GM19099 (cell line): Measurements from ENCODE around the gene PRAMEF18.
"Not testable (repeated sequence)": the region's sequence is repeated elsewhere in the genome, so short reads cannot be mapped to it uniquely, and the experiment has no call there.

ENCODE experiments used
- POLR2A ChIP-seq: IDR thresholded peaks from 3 replicates; pipeline ENCODE4 v1.6.1; 2011; ENCODE audit warnings: low read depth; ENCODE audit not compliant: insufficient read length; ENCODE audit errors: extremely low read depth

Gene PRAMEF18, protein sequence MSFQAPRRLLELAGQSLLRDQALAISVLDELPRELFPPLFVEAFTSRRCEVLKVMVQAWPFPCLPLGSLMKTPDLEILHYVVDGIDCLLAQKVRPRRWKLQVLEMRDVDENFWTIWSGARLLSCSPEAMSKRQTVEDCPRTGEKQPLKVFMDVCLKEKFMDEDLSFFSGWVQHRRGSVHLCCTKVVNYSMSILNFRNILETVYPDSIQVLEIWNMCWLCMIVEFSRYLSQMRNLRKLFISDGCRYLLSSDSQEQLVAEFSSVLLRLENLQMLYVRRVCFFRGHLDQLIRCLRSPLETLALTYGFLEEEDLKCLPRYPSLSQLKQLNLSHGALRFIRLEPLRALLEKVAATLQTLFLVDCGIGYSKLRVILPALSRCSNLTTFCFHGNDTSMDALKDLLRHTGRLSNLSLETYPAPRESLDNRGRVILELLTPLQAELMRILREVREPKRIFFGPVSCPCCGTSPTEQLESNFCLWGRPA

DNA sequence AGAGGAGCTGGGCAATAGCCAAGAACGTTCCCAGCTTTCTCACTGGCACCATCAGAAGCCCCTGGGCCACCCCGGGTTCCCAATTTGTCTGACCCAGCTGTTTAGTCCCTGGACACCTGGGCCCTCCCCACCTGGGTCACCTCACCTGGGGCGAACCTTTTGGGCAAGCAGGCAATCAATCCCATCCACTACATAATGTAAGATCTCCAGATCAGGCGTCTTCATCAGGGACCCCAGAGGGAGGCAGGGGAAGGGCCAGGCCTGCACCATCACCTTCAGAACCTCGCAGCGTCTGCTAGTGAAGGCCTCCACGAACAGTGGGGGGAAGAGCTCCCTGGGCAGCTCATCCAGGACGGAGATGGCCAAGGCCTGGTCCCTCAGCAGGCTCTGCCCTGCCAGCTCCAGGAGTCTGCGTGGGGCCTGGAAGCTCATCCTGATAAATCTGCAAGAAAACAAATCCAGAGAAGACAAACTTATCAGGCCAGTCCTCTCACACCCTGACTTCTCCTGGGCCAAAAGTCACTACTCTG lies at the start of gene PRAMEF18:
Gene PRAMEF18 (minus strand): TSS at position 480 of the 530 bp plus-strand sequence. CDS start 48 bp downstream, at position 432.
- TF ChIP-seq POLR2A: not testable (repeated sequence)

DNA sequence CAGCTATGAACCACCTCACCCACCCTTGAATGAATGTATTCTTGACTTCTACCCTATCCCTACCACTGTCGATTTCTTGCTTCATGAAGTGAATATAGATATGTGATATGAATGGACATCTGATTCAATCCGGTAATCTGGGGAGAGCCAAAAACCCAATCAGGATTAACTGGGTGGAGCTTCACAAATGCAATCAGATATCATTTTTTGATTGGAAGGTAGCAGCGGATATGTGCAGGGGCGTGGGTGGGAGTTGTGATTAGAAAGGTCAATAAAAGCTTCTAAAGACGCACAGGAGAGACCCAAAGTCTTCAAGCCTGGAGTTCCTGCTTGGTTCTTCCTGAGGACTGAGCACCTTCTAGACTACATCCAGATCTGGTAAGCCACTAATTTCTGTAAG lies 27.9 kb upstream of the PRAMEF18 start, which contains the start of gene PRAMEF5:
Gene PRAMEF5 (plus strand): TSS at position 301 of the 400 bp plus-strand sequence. CDS start 5,071 bp downstream, outside the sequence.
- not testable (repeated sequence) for TF ChIP-seq POLR2A

DNA sequence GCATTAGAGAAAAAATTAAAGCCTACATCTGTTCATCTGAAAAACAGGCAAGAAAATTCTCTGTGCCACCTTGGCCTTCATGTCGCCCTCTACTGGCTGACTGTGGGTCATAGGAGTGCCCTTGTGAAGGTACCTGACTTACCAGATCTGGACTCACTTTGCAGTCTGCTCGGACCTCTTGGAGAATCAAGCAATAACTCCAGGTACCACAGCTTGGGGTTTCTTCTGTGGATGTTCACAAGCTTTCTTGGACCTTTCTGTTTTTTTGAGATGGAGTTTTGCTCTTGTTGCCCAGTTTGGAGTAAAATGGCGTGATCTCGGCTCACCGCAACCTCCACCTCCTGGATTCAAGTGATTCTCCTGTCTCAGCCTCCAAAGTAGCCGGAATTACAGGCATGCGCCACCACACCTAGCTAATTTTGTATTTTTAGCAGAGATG lies 2.4 kb upstream of the PRAMEF18 start:
- no peak for TF ChIP-seq POLR2A

DNA sequence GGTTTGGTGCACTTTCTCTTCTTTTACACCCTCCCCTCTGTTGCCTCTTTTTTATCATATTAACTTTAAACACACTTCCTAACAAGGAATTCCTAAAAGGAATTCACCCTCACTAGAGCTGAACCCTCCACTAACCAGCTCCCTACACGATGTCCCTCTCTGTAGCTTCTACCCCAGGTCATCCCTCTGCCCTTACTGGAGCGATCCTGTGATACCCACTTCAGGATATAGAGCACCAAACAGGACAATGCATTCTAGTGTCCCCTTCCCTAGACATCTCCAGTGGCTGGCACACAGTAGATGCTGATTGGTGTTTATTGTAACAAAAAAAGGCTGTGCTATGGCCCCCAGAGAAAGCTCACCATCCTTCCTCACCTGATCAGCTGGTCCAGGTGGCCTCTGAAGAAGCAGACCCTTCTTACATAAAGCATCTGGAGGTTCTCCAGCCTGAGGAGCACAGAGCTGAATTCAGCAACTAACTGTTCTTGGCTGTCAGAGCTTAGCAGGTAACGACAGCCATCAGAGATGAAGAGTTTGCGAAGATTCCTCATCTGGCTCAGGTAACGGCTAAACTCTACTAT lies 1.4 kb downstream of the PRAMEF18 start:
- TF ChIP-seq POLR2A: no peak

DNA sequence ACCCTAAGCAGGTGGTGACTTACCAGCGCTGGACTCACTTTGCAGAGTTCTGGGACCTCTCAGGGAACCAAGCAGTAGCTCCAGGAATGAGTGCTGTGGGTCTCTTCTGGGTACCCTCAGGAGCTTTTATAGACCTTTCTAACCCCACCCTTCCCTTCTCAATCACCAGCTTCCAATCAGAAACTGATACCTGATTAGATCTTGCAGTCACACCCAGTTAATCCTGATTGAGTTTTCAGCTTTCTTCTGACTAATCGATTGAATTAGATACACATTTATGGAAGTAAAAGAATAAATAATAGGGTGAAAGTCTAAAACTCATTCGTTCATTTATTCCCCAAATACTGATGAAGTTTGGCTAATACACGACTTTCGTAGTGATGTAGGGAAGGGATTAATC lies 24.6 kb downstream of the PRAMEF18 start, which contains the start of gene PRAMEF13:
Gene PRAMEF13 (minus strand): TSS at position 101 of the 400 bp plus-strand sequence. CDS start 1,820 bp downstream, outside the sequence.
- TF ChIP-seq POLR2A: not testable (repeated sequence)
